Smooth muscle cell (in vitro differentiated cells): ENCODE measurements around the gene ALOX5AP. TPM values are rescaled to one million over a fixed set of nuclear protein-coding genes. Genes with fewer than 3 reads are reported as not detected.

ENCODE experiments used
- DNase-seq: peaks from one replicate; lab custom pipeline; 2025; ENCODE audit not compliant: unreplicated experiment; lab: John Stamatoyannopoulos, UW
- H2AFZ ChIP-seq: fragments of 200-600 bp; sonication (generic); 2 replicates; pipeline ENCODE4 v1.6.0; 2016; ENCODE audit warnings: antibody characterized with exemption, low read depth, mild to moderate bottlenecking
- H3F3A ChIP-seq: fragments of 200-600 bp; sonication (generic); 2 replicates; pipeline ENCODE4 v1.6.0; 2017; ENCODE audit warnings: antibody characterized with exemption, low read depth
- H3K27ac ChIP-seq: fragments of 200-600 bp; sonication (generic); 2 replicates; pipeline ENCODE4 v1.5.1; 2016; ENCODE audit warnings: low read depth, mild to moderate bottlenecking
- H3K27me3 ChIP-seq: fragments of 200-600 bp; sonication (generic); 2 replicates; pipeline ENCODE4 v1.6.1; 2016; ENCODE audit warnings: low read depth, mild to moderate bottlenecking
- H3K36me3 ChIP-seq: fragments of 200-600 bp; sonication (generic); 2 replicates; pipeline ENCODE4 v1.5.1; 2016; ENCODE audit warnings: low read depth
- H3K4me1 ChIP-seq: fragments of 200-600 bp; sonication (generic); 2 replicates; pipeline ENCODE4 v1.5.1; 2016; ENCODE audit warnings: low read depth
- H3K4me2 ChIP-seq: fragments of 200-600 bp; sonication (generic); 2 replicates; pipeline ENCODE4 v1.6.0; 2016; ENCODE audit warnings: mild to moderate bottlenecking
- H3K4me3 ChIP-seq: fragments of 200-600 bp; sonication (generic); 2 replicates; pipeline ENCODE4 v1.5.1; 2016; ENCODE audit warnings: mild to moderate bottlenecking
- H3K79me2 ChIP-seq: fragments of 200-600 bp; sonication (generic); 2 replicates; pipeline ENCODE4 v1.6.0; 2016; ENCODE audit warnings: low read depth, mild to moderate bottlenecking
- H3K9ac ChIP-seq: fragments of 200-600 bp; sonication (generic); 2 replicates; pipeline ENCODE4 v1.6.0; 2016; ENCODE audit warnings: low read depth
- H3K9me3 ChIP-seq: fragments of 200-600 bp; sonication (generic); replicated peaks from 2 replicates; pipeline ENCODE4 v1.5.1; 2016; ENCODE audit warnings: low read depth
- H4K20me1 ChIP-seq: fragments of 200-600 bp; sonication (generic); 2 replicates; pipeline ENCODE4 v1.6.0; 2016; ENCODE audit warnings: low read depth
- CTCF ChIP-seq: fragments of 200-600 bp; sonication (generic); IDR thresholded peaks from 2 replicates; pipeline ENCODE4 v1.5.1; 2017; ENCODE audit warnings: borderline replicate concordance, mild to moderate bottlenecking, antibody characterized with exemption; ENCODE audit not compliant: insufficient read depth, poor library complexity, severe bottlenecking
- WGBS: methylation state at CpG from one replicate; pipeline ENCODE4 v1.1.7; 2016; ENCODE audit warnings: low lambda C conversion rate; 5-methylcytosine and 5-hydroxymethylcytosine counted together
- polyA plus RNA-seq: library from polyadenylated mRNA; unstranded; fragments of >200 nt; fragmentation: Nextera tagmentation; extraction: Ambion mirVana; gene quantifications from 2 replicates; pipeline ENCODE4 v1.2.1, GENCODE V29; 2016
- total RNA-seq: library from RNA; depleted of rRNA; stranded (reverse); fragments of >200 nt; gene quantifications from 2 replicates; pipeline ENCODE4 v1.2.3, GENCODE V29; 2014

The ALOX5AP gene
- total and polyA plus RNA-seq, 2 experiments from 2014 or later = 0.22 TPM; not detected in 1

DNA sequence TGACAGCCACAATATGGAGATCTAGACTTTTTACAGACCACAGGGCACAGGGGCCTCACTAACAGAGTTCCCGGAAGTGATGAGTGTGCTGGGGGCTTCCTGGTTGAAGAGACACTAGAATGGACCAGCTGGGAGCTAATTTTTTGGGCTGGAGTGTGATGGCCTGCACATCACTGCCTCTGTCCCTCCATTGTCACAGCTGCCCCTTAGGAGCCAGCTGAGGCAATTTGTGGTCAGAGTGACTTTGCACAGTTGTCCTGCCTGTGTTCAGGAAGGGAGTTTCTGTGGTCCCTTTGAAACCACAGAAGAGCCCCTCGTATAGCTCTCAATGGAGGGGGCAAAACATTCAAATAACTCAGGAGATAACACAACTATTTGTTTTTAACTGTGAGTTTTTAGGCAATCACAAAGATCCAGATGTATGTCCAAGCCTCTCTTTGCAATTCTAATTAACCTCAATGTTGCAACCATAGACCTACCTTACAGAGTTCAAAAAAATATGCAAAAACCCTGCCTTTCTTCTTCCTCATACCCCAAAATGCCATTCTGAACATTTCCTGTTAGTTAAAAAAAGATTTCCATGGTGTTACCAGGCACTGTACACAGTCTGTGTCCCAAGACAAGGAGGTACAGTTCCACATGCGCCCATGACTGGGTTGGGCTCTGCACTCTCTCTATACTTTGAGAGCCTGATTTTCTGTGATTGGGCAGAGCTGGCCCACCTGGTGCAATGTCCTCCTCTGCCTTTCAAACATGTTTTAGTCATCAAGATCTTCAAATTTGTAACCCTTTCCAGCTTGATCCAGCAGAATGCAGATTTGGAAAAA lies 2.4 kb downstream of the ALOX5AP start:
- DNase-seq = no peak
- Histone ChIP-seq H3F3A (peaks cover 9% of the 10 kb centered on the region), H4K20me1 (no peaks in the 10 kb centered on the region), H3K9ac (no peak overlapping the region), H3K9me3 (no peaks in the 10 kb centered on the region), H3K4me2 (no peak overlapping the region), H3K4me3 (no peak overlapping the region), H2AFZ (no peak overlapping the region), H3K79me2 (no peaks in the 10 kb centered on the region), H3K27ac (no peak overlapping the region), H3K4me1 (peaks cover 23% of the 10 kb centered on the region), H3K27me3 (no peaks in the 10 kb centered on the region), H3K36me3 (no peaks in the 10 kb centered on the region)
- WGBS = 63% methylated on average over 3 of the region's 3 CpGs
- TF ChIP-seq CTCF = no peak

GRCh38 chr13:30738526-30739236 lies 3.3 kb downstream of the ALOX5AP start:
- peaks cover 26% of the 10 kb centered on the region for H3K4me1 ChIP-seq
- no peak overlapping the region for H3K9ac ChIP-seq
- no peaks in the 10 kb centered on the region for H3K27me3 ChIP-seq
- peaks cover 11% of the 10 kb centered on the region for H3F3A ChIP-seq
- DNase-seq = no peak
- H3K4me2 ChIP-seq = no peak overlapping the region
- no peaks in the 10 kb centered on the region for H4K20me1 ChIP-seq
- no peak overlapping the region for H3K4me3 ChIP-seq
- H3K36me3 ChIP-seq = no peaks in the 10 kb centered on the region
- no peak overlapping the region for H3K27ac ChIP-seq
- H2AFZ ChIP-seq = no peak overlapping the region
- no peak for TF ChIP-seq CTCF
- H3K9me3 ChIP-seq = no peaks in the 10 kb centered on the region
- no peaks in the 10 kb centered on the region for H3K79me2 ChIP-seq
- WGBS = 76% methylated on average over 9 of the region's 9 CpGs

GRCh38 chr13:30739237-30739528 lies 3.8 kb downstream of the ALOX5AP start:
- 98% methylated on average over 2 of the region's 2 CpGs for WGBS
- no peak overlapping the region for H3K4me3 ChIP-seq
- no peak for DNase-seq
- no peak overlapping the region for H3K4me2 ChIP-seq
- H4K20me1 ChIP-seq = no peaks in the 10 kb centered on the region
- H3K27me3 ChIP-seq = no peaks in the 10 kb centered on the region
- no peaks in the 10 kb centered on the region for H3K36me3 ChIP-seq
- no peaks in the 10 kb centered on the region for H3K79me2 ChIP-seq
- H3F3A ChIP-seq = peaks cover 16% of the 10 kb centered on the region
- no peak overlapping the region for H3K9ac ChIP-seq
- H3K9me3 ChIP-seq = no peaks in the 10 kb centered on the region
- H2AFZ ChIP-seq = no peak overlapping the region
- peaks cover 31% of the 10 kb centered on the region for H3K4me1 ChIP-seq
- no peak overlapping the region for H3K27ac ChIP-seq
- TF ChIP-seq CTCF = no peak
